Stimulated activated effector memory CD8-positive, alpha-beta T cell treated with anti-CD3 and anti-CD28 coated beads, Interleukin-12 subunit alpha, Interleukin-12 subunit beta, amount 100 ng/mL, for 72 hours (primary cell): ENCODE data around the gene LRCH3.
A peak's percentile ranks its signal among the peaks of the same experiment; 100 is the strongest.
"Not testable (repeated sequence)": the region's sequence is repeated elsewhere in the genome, so short reads cannot be mapped to it uniquely, and the experiment has no call there.

Experiments used
- ATAC-seq: fragments of 150-1000 bp; cut with Tn5 transposase; 2 replicates; pipeline ENCODE4 v1.10.0; 2021
- DNase-seq, 2 donors: peaks; one replicate each; pipeline ENCODE4 v3.0.0; 2021 to 2022; ENCODE audit warnings: low spot score in 2 of 2
- H3K27ac Mint-ChIP-seq: one replicate; pipeline ENCODE4 v1.8.0; 2022; ENCODE audit warnings: mild to moderate bottlenecking, mixed read lengths
- H3K36me3 Mint-ChIP-seq: one replicate; pipeline ENCODE4 v1.8.0; 2022; ENCODE audit warnings: mild to moderate bottlenecking, mixed read lengths
- H3K4me1 Mint-ChIP-seq: one replicate; pipeline ENCODE4 v1.8.0; 2022; ENCODE audit warnings: mixed read lengths
- H3K4me3 Mint-ChIP-seq: one replicate; pipeline ENCODE4 v1.8.0; 2022; ENCODE audit warnings: mild to moderate bottlenecking, mixed read lengths
- H3K9me3 Mint-ChIP-seq: one replicate; pipeline ENCODE4 v1.8.0; 2022; ENCODE audit warnings: mixed read lengths

LRCH3 gene

DNA sequence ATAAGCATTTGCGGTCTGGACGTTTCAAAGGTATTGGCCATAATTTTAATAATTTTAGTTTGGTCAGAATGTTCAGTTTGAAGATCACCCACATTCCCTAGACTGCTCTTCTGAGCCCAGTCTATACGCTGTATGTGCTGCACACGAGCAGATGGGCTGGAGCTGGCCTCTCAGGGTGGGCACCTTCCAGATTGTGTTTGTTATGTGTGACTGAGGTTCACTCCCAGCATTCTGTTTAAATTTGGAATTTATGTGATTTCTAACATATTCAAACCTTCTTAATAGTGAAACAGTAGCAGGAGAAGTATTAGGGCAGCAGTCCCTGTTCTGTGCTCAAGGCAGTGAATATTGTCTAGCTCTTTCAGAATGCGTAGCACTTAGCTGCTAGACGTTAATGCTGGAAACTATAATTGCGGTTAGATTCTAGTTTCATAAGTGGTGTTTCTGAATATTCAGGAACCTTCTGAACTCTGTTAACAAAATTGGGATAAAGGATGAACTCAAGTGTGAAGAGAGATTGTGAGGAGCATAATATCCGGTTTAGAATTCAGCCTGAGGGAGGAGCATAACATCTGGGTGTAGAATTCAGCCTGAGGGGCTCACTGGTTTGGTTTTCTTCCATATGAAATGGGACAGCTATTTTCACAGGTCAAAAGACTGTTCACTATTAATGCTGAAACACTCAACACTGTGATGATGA lies 90.4 kb downstream of the LRCH3 start:
- Mint-ChIP-seq H3K36me3 (peaks cover 90% of the 10 kb centered on the region), H3K27ac (peak overlapping the region; percentile 88), H3K9me3 (no peaks in the 10 kb centered on the region), H3K4me1 (peaks cover 16% of the 10 kb centered on the region), H3K4me3 (no peak overlapping the region)
- no peak for ATAC-seq
- DNase-seq: no peak

DNA sequence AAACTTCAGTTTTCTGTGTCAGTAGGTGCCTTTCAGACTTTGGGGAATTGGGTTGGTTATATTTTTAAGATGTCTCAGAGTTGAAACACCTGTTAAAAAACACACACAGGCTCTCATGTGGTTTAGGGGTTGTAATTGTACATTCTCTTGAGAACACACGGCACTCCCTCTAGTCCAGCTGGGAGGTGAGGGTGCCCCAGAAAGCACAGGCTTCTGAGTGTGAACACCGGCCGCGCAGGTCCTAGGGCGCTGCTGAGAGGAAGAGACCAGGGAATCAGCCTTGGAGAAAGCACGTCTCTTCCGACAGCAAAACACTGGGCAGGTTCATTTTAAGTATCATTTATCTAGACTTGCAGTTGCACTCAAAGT lies 90.9 kb downstream of the LRCH3 start:
- Mint-ChIP-seq H3K9me3 (no peaks in the 10 kb centered on the region), H3K27ac (peak overlapping the region; percentile 88), H3K4me1 (peaks cover 16% of the 10 kb centered on the region), H3K36me3 (peaks cover 95% of the 10 kb centered on the region), H3K4me3 (no peak overlapping the region)
- DNase-seq (peak in 1 of 2 donors; percentile 45), ATAC-seq (no peak)

DNA sequence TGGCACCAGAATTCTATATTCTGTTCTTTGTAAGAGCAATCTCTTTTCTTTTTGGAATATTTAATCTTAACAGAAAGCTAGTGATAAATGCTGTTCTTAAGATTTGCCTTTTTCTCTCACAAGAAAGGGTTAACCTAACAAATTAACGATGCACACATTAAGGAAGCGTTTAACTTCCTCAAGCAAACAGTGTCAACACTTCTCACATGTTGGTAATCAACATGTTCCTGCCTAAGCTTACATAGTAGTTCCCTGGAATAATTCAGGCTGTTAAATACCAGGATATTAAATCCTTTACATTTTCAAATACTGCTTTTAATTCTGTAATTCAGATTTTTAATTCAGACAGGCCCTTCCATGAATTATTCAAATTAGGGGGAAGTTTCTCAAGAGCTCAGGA lies 91.5 kb downstream of the LRCH3 start:
- ATAC-seq: no peak
- Mint-ChIP-seq H3K9me3 (no peaks in the 10 kb centered on the region), H3K27ac (no peak overlapping the region), H3K4me3 (no peak overlapping the region), H3K36me3 (peaks cover 94% of the 10 kb centered on the region), H3K4me1 (peaks cover 16% of the 10 kb centered on the region)
- no peak for DNase-seq

DNA sequence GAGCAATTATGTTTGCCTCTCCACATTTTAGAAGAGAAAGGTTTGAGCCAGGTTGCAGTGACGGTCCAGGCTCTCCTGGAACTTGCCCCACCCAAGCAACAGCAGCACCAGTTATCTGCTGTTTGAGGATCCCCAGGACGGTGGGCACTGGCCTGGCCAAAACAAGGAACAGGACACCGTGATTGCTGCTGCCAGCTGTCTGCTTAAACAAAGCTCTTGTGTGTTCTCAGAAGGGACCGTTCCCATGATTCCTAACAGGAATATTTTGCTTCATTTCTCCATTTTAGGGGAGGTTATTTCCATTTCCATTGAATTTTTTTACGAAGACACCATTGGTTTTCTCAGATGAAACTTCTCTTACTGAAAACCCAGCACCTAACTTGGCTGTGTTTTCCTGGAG lies 92.5 kb downstream of the LRCH3 start:
- DNase-seq: peak in 1 of 2 donors; percentile 42
- no peak overlapping the region for H3K4me3 Mint-ChIP-seq
- no peak overlapping the region for H3K27ac Mint-ChIP-seq

DNA sequence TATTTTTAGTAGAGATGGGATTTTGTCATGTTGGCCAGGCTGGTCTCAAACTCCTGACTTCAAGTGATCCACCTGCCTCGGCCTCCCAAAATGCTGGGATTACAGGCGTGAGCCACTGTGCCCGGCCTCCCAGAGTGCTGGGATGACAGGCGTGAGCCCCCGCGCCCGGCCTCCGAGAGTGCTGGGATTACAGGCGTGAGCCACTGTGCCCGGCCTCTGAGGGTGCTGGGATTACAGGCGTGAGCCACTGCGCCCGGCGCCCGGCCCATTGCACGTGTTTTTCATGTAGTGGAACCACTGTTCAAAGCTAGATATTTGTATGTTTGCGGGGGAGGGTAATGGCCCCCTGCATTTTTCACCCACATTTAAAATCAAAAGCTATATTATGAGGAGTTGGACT lies 93.3 kb downstream of the LRCH3 start:
- not testable (repeated sequence) for ATAC-seq, H3K9me3 Mint-ChIP-seq, H3K4me3 Mint-ChIP-seq, H3K27ac Mint-ChIP-seq
- H3K36me3 Mint-ChIP-seq: peaks cover 96% of the 10 kb centered on the region
- peaks cover 20% of the 10 kb centered on the region for H3K4me1 Mint-ChIP-seq
- DNase-seq: peak in 1 of 2 donors; percentile 34

More for the DNA sequence above, 92.5 kb downstream of the LRCH3 start:
- H3K36me3 Mint-ChIP-seq: peaks cover 96% of the 10 kb centered on the region
- H3K9me3 Mint-ChIP-seq: no peaks in the 10 kb centered on the region
- H3K4me1 Mint-ChIP-seq: peaks cover 18% of the 10 kb centered on the region
- ATAC-seq: no peak

DNA sequence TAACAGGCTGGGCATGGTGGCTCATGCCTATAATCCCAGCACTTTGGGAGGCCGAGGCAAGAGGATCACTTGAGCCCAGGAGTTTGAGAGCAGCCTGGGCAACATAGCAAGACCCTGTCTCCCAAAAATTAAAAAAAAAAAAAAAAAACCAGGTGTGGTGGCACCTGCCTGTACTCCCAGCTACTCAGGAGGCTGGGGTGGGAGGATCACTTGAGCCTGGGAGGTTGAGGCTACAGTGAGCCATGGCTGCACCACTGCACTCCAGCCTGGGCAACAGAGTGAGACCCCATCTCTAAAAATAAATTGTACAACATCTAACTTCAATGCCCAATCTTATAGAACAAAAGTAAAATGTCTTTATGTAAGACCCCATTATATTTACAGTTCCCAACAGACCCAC lies 95.0 kb downstream of the LRCH3 start:
- H3K36me3 Mint-ChIP-seq: peaks cover 98% of the 10 kb centered on the region
- H3K9me3 Mint-ChIP-seq, ATAC-seq, DNase-seq, H3K4me3 Mint-ChIP-seq: not testable (repeated sequence)
- H3K4me1 Mint-ChIP-seq: peaks cover 26% of the 10 kb centered on the region
- H3K27ac Mint-ChIP-seq: peak overlapping the region; percentile 34

DNA sequence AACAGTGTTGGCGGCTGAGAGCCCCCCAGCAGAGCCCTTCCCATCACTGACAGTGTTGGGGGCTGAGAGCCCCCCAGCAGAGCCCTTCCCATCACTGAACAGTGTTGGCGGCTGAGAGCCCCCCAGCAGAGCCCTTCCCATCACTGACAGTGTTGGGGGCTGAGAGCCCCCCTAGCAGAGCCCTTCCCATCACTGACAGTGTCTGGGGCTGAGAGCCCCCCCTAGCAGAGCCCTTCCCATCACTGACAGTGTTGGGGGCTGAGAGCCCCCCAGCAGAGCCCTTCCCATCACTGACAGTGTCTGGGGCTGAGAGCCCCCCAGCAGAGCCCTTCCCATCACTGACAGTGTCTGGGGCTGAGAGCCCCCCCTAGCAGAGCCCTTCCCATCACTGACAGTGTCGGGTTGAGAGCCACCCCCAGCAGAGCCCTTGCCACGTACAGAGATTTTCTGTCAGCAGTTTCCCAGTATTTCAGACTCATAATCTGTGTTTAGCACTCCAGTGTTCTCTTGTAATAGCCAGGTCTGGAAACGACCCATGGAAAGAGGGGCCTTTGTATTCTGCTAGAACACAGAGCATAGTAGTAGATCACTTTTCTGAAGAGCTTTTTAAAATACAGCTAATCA lies 96.5 kb downstream of the LRCH3 start:
- not testable (repeated sequence) for H3K27ac Mint-ChIP-seq, H3K4me3 Mint-ChIP-seq, DNase-seq, H3K9me3 Mint-ChIP-seq, ATAC-seq
- peaks cover 21% of the 10 kb centered on the region for H3K4me1 Mint-ChIP-seq
- peaks cover 98% of the 10 kb centered on the region for H3K36me3 Mint-ChIP-seq

DNA sequence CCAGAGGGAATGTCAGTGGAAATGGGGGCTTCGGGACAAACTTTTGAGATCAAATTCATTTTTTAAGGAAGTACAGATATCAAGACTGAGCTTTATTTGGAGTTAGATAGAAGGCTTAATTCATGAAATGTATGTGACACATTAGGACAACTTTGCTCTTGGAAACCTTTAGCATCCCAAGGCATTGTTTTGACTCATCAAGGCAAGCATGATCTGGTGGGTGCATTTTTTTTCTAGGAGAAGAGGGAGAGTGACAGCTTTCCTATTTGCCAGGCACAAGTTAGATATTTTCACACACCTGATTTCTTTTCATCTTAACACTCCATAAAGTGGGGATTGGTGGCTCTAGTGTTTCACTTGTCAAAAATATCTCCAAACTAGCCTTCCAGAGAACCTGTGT lies 97.5 kb downstream of the LRCH3 start:
- ATAC-seq (no peak), DNase-seq (no peak)
- Mint-ChIP-seq H3K36me3 (peaks cover 98% of the 10 kb centered on the region), H3K27ac (no peak overlapping the region), H3K9me3 (no peaks in the 10 kb centered on the region), H3K4me3 (no peak overlapping the region), H3K4me1 (peaks cover 23% of the 10 kb centered on the region)

DNA sequence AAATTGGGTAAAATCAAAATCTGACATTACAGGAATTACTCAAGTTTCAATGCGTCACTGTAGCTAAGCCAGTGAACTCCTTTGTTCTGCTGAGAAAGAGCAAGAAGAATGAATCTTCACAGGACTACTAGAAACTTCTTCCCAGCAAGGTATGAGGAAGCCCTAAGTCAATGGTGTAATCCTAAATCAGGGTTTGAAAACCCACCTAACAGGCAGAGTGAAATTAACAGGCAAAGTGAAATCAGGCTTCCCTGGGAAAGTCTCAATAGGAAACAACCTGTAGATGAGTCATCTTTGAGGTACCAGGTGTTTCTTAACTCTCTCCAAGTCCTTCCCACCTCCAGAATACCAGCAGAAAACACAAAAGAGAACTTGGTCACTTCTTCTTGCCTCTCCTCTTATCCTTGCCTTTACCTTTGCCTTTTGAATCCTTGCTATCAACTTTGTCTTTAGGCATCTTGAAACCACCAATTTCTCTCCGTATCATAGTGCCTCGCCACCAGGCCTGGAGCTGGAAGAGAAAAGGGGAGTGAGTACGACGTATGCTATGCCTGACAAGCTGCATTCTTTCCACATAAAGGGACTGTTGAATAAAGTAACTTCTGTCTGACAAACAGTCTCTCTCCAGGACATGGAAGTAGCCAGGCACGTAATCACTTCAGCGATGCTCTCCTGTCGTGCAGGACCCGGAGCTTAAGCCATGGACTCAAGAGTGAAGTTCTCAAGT lies 98.3 kb downstream of the LRCH3 start:
- Mint-ChIP-seq H3K4me3 (no peak overlapping the region), H3K4me1 (peaks cover 23% of the 10 kb centered on the region), H3K36me3 (peaks cover 90% of the 10 kb centered on the region), H3K27ac (no peak overlapping the region), H3K9me3 (no peaks in the 10 kb centered on the region)
- DNase-seq (no peak), ATAC-seq (peak; percentile 82)

DNA sequence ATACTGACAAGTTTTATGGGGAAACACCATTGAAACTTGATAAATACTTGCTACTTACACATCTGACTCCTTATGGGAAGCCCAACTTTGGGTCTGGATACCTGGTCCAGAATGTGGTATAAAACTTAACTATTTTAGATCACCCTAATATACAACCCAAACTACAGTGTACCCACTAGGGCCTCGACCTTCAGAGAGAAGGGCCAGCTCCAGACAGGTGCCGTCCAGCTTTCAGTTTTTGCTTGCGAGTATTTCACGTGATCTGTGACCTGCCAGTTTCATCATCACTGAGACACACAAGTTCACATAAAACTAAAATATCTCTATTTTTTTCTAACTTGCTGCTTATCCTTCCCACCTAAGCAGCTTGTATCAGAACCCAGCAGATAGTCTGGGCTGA lies 99.6 kb downstream of the LRCH3 start:
- Mint-ChIP-seq H3K4me1 (peaks cover 23% of the 10 kb centered on the region), H3K36me3 (peaks cover 83% of the 10 kb centered on the region), H3K27ac (no peak overlapping the region), H3K9me3 (no peaks in the 10 kb centered on the region), H3K4me3 (no peak overlapping the region)
- ATAC-seq (no peak), DNase-seq (no peak)

DNA sequence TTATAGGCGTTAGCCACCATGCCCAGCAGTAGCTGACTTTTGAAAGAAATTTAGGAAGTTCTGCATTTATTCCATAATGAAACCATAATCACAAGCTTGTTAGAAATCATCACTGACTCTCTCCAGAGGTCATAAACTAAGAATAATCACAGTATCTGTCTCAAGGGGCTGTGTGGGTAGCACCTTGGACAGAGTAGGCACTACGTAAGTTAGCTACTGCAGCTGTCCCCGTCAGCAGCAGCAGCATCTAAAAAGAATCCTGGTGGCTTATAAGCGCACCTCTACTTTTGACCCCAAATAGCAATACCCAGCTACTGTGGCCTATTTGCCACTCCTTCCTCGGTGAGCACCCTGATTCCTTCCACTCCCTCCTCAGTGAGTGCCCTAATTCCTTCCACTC lies 101.1 kb downstream of the LRCH3 start:
- ATAC-seq (no peak), DNase-seq (no peak)
- H3K9me3 Mint-ChIP-seq: no peaks in the 10 kb centered on the region
- H3K4me3 Mint-ChIP-seq: no peak overlapping the region
- H3K4me1 Mint-ChIP-seq: peaks cover 23% of the 10 kb centered on the region
- H3K27ac Mint-ChIP-seq: peak overlapping the region; percentile 27
- H3K36me3 Mint-ChIP-seq: peaks cover 82% of the 10 kb centered on the region

DNA sequence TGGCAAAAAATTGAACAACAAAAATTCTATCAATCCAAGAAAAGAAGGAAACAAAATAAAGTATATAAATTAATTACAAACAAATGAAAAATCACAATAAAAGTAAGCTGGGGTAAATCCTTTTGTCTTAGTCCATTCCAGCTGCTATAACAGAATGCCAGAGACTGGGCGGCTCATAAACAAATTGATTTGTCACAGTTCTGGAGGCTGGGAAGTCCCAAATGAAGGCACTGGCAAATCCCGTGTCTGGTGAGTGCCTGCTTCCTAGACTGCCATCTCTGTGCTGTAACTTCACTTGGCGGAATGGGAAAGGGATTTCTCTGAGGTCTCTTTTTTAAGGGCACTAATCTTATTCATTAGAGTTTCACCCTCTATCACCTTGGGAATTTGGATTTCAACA lies 105.4 kb downstream of the LRCH3 start:
- DNase-seq (no peak), ATAC-seq (no peak)
- no peaks in the 10 kb centered on the region for H3K9me3 Mint-ChIP-seq
- H3K27ac Mint-ChIP-seq: no peak overlapping the region
- peaks cover 11% of the 10 kb centered on the region for H3K4me1 Mint-ChIP-seq
- H3K36me3 Mint-ChIP-seq: peaks cover 71% of the 10 kb centered on the region
- H3K4me3 Mint-ChIP-seq: no peak overlapping the region

DNA sequence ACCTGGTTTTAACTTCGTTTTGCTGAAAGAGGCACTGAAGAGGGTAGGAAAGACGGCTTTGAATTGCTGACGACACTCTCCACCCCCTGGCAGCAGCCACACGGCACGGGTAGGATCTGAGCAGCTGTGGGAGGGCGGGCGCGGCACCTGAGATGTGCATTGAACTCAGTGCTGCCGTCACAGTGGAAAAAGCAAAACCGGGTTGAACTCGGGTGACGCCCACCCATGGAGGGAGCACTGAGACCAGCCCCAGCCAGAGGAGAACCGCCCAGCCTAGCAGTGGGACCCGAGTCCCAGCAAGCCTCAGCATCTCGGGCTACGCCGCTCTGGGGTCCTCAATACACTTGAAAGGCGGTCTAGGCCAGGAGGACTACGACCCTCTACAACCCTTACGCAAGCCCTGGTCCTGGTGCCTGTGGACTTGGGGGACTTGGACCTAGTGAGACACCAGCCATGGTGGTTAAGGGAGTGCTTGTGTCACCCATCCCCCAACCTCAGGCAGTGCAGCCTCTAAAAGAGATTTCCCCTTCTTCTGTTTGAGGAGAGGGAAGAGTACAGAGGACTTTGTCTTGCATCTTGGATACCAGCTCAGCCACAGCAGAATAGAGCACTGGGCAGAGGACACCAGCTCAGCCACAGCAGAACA lies 108.9 kb downstream of the LRCH3 start:
- ATAC-seq: no peak
- no peak overlapping the region for H3K27ac Mint-ChIP-seq
- H3K36me3 Mint-ChIP-seq: peaks cover 75% of the 10 kb centered on the region
- no peaks in the 10 kb centered on the region for H3K9me3 Mint-ChIP-seq
- H3K4me3 Mint-ChIP-seq: no peak overlapping the region
- H3K4me1 Mint-ChIP-seq: peaks cover 23% of the 10 kb centered on the region
- DNase-seq: no peak

DNA sequence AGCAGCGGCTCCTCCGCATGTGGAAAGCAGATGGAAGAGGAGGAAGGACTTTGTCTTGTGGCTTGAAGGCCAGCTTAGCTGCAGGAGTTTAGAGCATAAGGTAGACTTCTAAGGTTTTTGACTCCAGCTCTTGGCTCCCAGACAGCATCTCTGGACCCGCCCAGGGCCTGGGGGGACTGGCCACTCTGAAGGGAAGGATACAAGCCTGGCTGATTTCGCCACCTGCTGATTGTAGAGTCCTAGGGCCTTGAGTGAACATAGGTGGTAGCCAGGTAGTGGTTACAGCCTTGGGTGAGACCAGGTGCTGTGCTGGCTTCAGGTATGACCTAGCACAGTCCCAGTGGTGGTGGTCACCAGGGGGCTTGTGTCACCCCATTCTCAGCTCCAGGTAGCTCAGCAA lies 110.6 kb downstream of the LRCH3 start:
- H3K27ac Mint-ChIP-seq: no peak overlapping the region
- peaks cover 28% of the 10 kb centered on the region for H3K4me1 Mint-ChIP-seq
- no peak for ATAC-seq
- peaks cover 81% of the 10 kb centered on the region for H3K36me3 Mint-ChIP-seq
- no peak for DNase-seq
- H3K9me3 Mint-ChIP-seq: no peaks in the 10 kb centered on the region
- H3K4me3 Mint-ChIP-seq: no peak overlapping the region

DNA sequence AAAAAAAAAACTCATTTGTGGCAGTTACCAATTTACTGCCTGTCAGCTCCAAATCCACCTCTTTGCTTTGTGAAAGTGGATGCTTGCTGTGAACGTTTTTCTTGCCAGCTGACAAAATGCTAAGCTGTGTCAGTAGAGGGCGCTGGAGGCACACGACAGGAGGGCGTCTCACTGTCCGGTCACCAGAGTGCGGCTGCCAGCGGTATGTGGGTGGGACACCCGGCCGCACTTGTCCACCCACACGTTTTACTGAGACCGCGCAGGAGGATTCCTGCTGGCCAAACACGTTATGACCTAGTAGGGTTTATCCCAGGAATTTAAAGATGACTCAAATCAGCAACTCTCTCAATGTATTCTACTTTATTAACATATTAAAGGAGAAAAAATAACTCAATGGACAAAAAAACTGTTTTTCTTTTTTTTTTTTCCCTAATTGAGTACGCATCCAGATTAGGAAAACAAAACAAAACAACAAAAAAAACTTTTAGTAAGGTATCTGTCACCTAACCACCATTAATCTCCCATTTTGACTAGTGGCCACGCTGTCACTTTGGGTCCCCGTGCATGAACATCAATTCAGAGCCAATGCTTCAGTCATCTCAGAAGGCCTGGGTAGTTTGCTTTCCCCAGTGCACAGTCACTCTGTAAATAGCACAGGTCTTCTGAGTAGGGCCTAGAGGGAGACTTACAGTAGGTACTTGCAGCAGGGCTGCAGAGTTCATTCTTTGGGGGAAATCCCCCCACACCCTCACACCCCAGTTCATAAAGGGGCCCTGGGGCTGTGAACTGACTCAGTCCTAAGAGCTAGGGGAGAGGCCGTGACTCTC lies 115.2 kb downstream of the LRCH3 start:
- Mint-ChIP-seq H3K36me3 (peaks cover 83% of the 10 kb centered on the region), H3K4me1 (peaks cover 43% of the 10 kb centered on the region), H3K4me3 (peak overlapping the region; percentile 79), H3K27ac (peak overlapping the region; percentile 97), H3K9me3 (no peaks in the 10 kb centered on the region)
- peak; percentile 85 to 94 for DNase-seq
- peak; percentile 99 for ATAC-seq
